Measurements from ENCODE around the gene SCAP.
A peak's percentile ranks its signal among the peaks of the same experiment; 100 is the strongest.
"Not testable (repeated sequence)": the region's sequence is repeated elsewhere in the genome, so short reads cannot be mapped to it uniquely, and the experiment has no call there.

Gene SCAP

DNA sequence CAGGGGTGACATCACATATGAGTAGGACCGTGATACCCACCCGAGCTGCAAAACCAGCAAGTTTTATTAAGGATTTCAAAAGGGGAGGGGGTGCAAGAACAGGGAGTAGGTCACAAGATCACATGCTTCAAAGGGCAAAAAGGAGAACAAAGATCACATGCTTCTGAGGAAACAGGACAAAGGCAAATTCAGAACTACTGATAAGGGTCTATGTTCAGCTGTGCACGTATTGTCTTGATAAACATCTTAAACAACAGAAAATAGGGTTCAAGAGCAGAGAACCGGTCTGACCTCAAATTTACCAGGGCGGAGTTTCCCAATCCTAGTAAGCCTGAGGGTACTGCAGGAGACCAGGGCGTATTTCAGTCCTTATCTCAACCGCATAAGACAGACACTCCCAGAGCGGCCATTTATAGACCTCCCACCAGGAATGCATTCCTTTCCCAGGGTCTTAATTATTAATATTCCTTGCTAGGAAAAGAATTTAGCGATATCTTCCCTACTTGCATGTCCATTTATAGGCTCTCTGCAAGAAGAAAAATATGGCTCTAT lies 16.1 kb downstream of the SCAP start:
- not testable (repeated sequence) for H3K27ac ChIP-seq (ENCODE audit: low read length); H3K36me3 ChIP-seq (ENCODE audit: control insufficient read depth in 2 of 2, insufficient read depth in 2 of 2, low read length in 2 of 2); H3K9me3 ChIP-seq (ENCODE audit: control insufficient read depth in 2 of 2, low read length in 2 of 2); H3K4me3 ChIP-seq (ENCODE audit: low read length in 2 of 2); H3K4me1 ChIP-seq (ENCODE audit: control insufficient read depth, insufficient read depth, low read length); H3K9ac ChIP-seq (ENCODE audit: low read length in 2 of 2); H3K27me3 ChIP-seq (ENCODE audit: control insufficient read depth in 1 of 2, insufficient read depth in 2 of 2, low read length in 2 of 2)

DNA sequence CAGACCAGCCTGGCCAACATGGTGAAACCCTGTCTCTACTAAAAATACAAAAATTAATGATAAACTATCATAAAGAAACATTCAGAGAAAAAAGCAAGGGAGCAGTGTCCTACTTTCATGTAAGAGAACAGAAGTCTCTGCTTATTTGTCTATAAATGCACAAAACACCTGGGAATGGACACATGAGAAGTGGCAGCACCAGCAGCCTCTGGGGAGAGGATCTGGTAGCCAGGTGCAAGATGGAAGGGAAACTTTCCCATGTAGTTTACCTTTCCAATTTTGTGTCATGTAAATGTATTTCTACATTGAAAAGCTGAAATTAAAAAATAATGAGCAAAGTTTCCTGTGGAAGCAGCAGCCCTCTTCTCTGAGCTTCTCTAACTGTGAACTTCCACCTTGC lies 18.8 kb downstream of the SCAP start:
- H3K27ac ChIP-seq (ENCODE audit: low read length), result no peak overlapping the region
- H3K9ac ChIP-seq (ENCODE audit: low read length in 2 of 2), result no peak overlapping the region
- H3K9me3 ChIP-seq (ENCODE audit: control insufficient read depth in 2 of 2, low read length in 2 of 2), result no peaks in the 10 kb centered on the region
- no peak overlapping the region for H3K4me3 ChIP-seq (ENCODE audit: low read length in 2 of 2)
- no peaks in the 10 kb centered on the region for H3K4me1 ChIP-seq (ENCODE audit: control insufficient read depth, insufficient read depth, low read length)
- H3K27me3 ChIP-seq (ENCODE audit: control insufficient read depth in 1 of 2, insufficient read depth in 2 of 2, low read length in 2 of 2), result no peaks in the 10 kb centered on the region
- H3K36me3 ChIP-seq (ENCODE audit: control insufficient read depth in 2 of 2, insufficient read depth in 2 of 2, low read length in 2 of 2), result no peaks in the 10 kb centered on the region

DNA sequence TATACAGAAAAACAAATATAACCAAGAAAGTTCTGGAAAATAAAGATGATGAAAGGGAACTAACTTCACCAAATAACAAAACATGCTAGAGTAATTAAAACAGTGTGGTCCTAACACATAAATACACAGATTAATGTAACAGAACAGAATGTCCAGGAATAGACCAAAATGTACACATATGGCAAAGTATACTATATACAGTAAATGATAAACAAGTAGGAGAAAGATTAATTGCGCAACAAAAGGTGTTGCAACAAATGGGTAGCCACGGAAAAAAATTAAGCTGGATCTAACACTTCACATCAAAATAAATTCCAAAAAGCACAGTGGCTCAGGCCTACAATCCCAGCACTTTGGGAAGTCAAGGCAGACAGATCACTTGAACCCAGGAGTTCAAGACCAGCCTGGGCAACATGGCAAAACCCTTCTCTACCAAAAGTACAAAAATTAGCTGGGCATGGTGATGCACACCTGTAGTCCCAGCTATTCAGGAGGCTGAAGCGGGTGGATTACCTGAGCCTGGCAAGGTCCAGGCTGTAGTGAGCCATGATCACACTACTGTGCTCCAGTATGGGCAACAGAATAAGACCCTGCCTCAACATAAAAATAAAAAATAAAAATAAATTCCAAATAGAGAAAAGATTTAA lies 19.8 kb downstream of the SCAP start:
- H3K4me1 ChIP-seq (ENCODE audit: control insufficient read depth, insufficient read depth, low read length), result no peaks in the 10 kb centered on the region
- no peaks in the 10 kb centered on the region for H3K9me3 ChIP-seq (ENCODE audit: control insufficient read depth in 2 of 2, low read length in 2 of 2)
- H3K9ac ChIP-seq (ENCODE audit: low read length in 2 of 2), result no peak overlapping the region
- no peak overlapping the region for H3K27ac ChIP-seq (ENCODE audit: low read length)
- H3K4me3 ChIP-seq (ENCODE audit: low read length in 2 of 2), result no peak overlapping the region
- no peaks in the 10 kb centered on the region for H3K36me3 ChIP-seq (ENCODE audit: control insufficient read depth in 2 of 2, insufficient read depth in 2 of 2, low read length in 2 of 2)
- no peaks in the 10 kb centered on the region for H3K27me3 ChIP-seq (ENCODE audit: control insufficient read depth in 1 of 2, insufficient read depth in 2 of 2, low read length in 2 of 2)

DNA sequence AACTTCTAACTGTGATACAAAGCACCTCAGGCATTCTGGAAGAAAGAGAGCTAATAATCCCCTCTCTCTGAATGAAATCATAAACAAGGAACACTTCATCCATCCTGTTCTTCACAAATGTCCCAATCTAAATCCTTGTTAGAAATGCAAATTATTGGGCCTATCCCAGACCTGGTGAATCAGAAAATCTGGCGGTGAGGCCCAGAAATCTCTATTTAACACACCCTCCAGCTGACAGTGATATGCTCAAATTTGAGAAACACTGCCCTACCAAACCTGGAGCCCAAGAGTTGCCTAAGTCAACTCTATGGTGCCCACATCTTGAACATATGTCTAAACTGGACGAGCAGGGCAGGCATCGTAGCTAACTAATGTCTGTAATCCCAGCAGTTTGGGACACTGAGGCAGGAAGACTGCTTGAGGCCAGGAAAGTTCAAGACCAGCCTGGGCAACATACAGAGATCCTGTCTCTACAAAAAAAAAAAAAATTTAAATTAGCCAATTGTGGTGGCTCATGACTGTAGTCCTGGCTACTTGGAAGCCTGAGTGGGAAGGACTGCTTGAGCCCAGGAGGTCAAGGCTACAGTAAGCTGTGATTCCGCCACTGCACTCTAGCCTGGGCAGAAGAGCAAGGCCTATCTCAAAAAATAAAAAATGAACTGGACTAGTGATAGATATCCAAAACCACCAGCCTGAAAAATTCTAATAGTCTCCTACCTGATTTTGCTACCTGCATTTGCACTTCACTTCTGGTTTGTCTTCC lies 23.1 kb downstream of the SCAP start:
- Histone ChIP-seq H3K4me3 (ENCODE audit: low read length in 2 of 2) (no peak overlapping the region), H3K9ac (ENCODE audit: low read length in 2 of 2) (no peak overlapping the region), H3K36me3 (ENCODE audit: control insufficient read depth in 2 of 2, insufficient read depth in 2 of 2, low read length in 2 of 2) (no peaks in the 10 kb centered on the region), H3K27ac (ENCODE audit: low read length) (no peak overlapping the region), H3K9me3 (ENCODE audit: control insufficient read depth in 2 of 2, low read length in 2 of 2) (peaks cover 0 to 2% of the 10 kb centered on the region in 2 donors), H3K27me3 (ENCODE audit: control insufficient read depth in 1 of 2, insufficient read depth in 2 of 2, low read length in 2 of 2) (no peaks in the 10 kb centered on the region), H3K4me1 (ENCODE audit: control insufficient read depth, insufficient read depth, low read length) (no peaks in the 10 kb centered on the region)

DNA sequence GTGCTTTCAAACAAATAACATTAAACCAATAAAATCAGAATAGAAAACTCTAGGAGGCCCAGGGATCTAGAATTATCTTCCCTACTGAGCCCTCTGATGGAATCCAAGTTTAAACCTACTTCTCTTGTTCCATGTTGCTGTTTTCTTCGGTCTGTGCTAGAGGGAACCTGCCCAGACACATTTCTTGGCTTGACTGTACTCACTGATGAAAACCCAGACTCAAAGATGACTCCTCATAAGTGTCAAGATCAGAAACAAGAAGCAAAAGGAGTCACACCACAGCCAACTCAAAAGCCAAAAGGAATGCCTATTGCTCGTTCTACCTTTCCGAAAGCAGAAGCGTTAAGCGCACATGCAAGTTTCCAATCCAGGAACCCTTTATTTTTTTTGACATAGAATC lies 31.6 kb downstream of the SCAP start:
- peaks cover 10 to 16% of the 10 kb centered on the region in 2 donors for H3K36me3 ChIP-seq (ENCODE audit: control insufficient read depth in 2 of 2, insufficient read depth in 2 of 2, low read length in 2 of 2)
- no peaks in the 10 kb centered on the region for H3K27me3 ChIP-seq (ENCODE audit: control insufficient read depth in 1 of 2, insufficient read depth in 2 of 2, low read length in 2 of 2)
- peaks cover 0 to 2% of the 10 kb centered on the region in 2 donors for H3K9me3 ChIP-seq (ENCODE audit: control insufficient read depth in 2 of 2, low read length in 2 of 2)
- peaks cover 15% of the 10 kb centered on the region for H3K4me1 ChIP-seq (ENCODE audit: control insufficient read depth, insufficient read depth, low read length)
- H3K4me3 ChIP-seq (ENCODE audit: low read length in 2 of 2), result peak overlapping the region in 1 of 2 donors; percentile 1
- H3K9ac ChIP-seq (ENCODE audit: low read length in 2 of 2), result peak overlapping the region in 1 of 2 donors; percentile 46
- H3K27ac ChIP-seq (ENCODE audit: low read length), result peak overlapping the region; percentile 93

DNA sequence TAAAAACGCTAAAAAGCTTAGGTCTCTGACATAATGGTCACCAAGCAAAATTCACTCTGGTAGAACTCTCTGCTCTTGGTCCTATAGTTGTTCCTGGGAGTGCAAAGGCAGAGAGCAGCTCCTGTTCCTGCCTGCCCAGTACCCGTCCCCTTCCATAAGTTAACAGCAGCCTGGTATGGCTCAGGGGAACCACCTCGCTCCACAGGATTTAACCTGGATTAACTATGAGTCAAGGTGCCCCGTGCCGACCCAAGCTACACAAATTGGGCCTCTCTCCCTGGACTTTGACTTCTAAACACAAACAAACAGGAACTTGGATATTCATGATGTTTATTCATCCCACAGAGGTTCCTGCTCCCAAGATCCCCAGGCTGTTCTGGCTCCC lies 32.1 kb downstream of the SCAP start:
- H3K4me1 ChIP-seq (ENCODE audit: control insufficient read depth, insufficient read depth, low read length), result peaks cover 15% of the 10 kb centered on the region
- peak overlapping the region; percentile 4 to 47 for H3K4me3 ChIP-seq (ENCODE audit: low read length in 2 of 2)
- peak overlapping the region; percentile 46 to 69 for H3K9ac ChIP-seq (ENCODE audit: low read length in 2 of 2)
- no peaks in the 10 kb centered on the region for H3K27me3 ChIP-seq (ENCODE audit: control insufficient read depth in 1 of 2, insufficient read depth in 2 of 2, low read length in 2 of 2)
- peaks cover 10 to 16% of the 10 kb centered on the region in 2 donors for H3K36me3 ChIP-seq (ENCODE audit: control insufficient read depth in 2 of 2, insufficient read depth in 2 of 2, low read length in 2 of 2)
- H3K27ac ChIP-seq (ENCODE audit: low read length), result peak overlapping the region; percentile 93
- peaks cover 0 to 2% of the 10 kb centered on the region in 2 donors for H3K9me3 ChIP-seq (ENCODE audit: control insufficient read depth in 2 of 2, low read length in 2 of 2)

- Histone ChIP-seq H3K27me3 (ENCODE audit: control insufficient read depth in 1 of 2, insufficient read depth in 2 of 2, low read length in 2 of 2) (no peaks in the 10 kb centered on the region), H3K4me3 (ENCODE audit: low read length in 2 of 2) (no peak overlapping the region), H3K27ac (ENCODE audit: low read length) (peak overlapping the region; percentile 93), H3K4me1 (ENCODE audit: control insufficient read depth, insufficient read depth, low read length) (peaks cover 15% of the 10 kb centered on the region), H3K9ac (ENCODE audit: low read length in 2 of 2) (no peak overlapping the region), H3K36me3 (ENCODE audit: control insufficient read depth in 2 of 2, insufficient read depth in 2 of 2, low read length in 2 of 2) (peaks cover 13 to 16% of the 10 kb centered on the region in 2 donors), H3K9me3 (ENCODE audit: control insufficient read depth in 2 of 2, low read length in 2 of 2) (no peaks in the 10 kb centered on the region)
Observed at GRCh38 chr3:47441796-47442551, 33.8 kb downstream of the SCAP start.

DNA sequence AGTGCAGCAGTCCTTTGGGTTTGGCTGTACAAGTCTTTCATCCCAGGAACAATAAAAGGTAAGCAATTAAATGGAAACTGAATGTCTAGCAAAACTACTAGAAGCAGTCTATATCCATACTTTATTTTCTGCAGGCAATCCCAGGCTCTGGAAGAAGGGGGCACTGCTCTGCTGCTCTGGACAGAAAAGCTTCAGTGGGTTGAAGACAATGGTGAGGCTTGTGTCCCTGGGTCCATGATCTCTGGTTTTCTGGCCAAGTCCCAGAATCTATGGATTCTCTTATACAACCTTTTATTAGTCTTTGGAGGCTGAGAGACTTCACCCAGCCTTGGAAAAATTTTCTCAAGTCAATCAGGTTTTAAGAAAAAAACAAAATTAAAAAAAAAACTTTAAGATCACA lies 35.6 kb downstream of the SCAP start:
- no peaks in the 10 kb centered on the region for H3K9me3 ChIP-seq (ENCODE audit: control insufficient read depth in 2 of 2, low read length in 2 of 2)
- no peak overlapping the region for H3K9ac ChIP-seq (ENCODE audit: low read length in 2 of 2)
- H3K4me3 ChIP-seq (ENCODE audit: low read length in 2 of 2), result no peak overlapping the region
- peaks cover 13 to 16% of the 10 kb centered on the region in 2 donors for H3K36me3 ChIP-seq (ENCODE audit: control insufficient read depth in 2 of 2, insufficient read depth in 2 of 2, low read length in 2 of 2)
- no peak overlapping the region for H3K27ac ChIP-seq (ENCODE audit: low read length)
- peaks cover 15% of the 10 kb centered on the region for H3K4me1 ChIP-seq (ENCODE audit: control insufficient read depth, insufficient read depth, low read length)
- H3K27me3 ChIP-seq (ENCODE audit: control insufficient read depth in 1 of 2, insufficient read depth in 2 of 2, low read length in 2 of 2), result no peaks in the 10 kb centered on the region

DNA sequence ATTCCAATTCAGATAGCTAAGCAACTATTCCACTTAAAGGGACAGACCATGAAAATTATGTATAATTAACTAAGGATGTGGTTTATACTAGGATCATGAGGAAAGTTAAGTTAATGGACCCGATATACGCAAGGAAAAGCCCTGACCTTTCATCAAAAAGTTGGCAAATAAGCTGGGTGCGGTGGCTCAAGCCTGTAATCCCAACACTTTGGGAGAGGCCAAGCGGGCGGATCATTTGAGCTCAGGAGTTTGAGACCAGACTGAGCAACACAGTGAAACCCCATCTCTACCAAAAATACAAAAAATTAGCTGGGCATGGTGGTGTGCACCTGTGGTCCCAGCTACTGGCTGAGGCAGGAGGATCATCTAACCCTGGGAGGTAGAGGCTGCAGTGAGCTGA lies 39.6 kb downstream of the SCAP start:
- H3K27me3 ChIP-seq (ENCODE audit: control insufficient read depth in 1 of 2, insufficient read depth in 2 of 2, low read length in 2 of 2), result no peaks in the 10 kb centered on the region
- H3K9me3 ChIP-seq (ENCODE audit: control insufficient read depth in 2 of 2, low read length in 2 of 2), result no peaks in the 10 kb centered on the region
- peaks cover 34 to 36% of the 10 kb centered on the region in 2 donors for H3K36me3 ChIP-seq (ENCODE audit: control insufficient read depth in 2 of 2, insufficient read depth in 2 of 2, low read length in 2 of 2)
- H3K27ac ChIP-seq (ENCODE audit: low read length), result no peak overlapping the region
- no peak overlapping the region for H3K9ac ChIP-seq (ENCODE audit: low read length in 2 of 2)
- H3K4me3 ChIP-seq (ENCODE audit: low read length in 2 of 2), result no peak overlapping the region
- H3K4me1 ChIP-seq (ENCODE audit: control insufficient read depth, insufficient read depth, low read length), result no peaks in the 10 kb centered on the region

DNA sequence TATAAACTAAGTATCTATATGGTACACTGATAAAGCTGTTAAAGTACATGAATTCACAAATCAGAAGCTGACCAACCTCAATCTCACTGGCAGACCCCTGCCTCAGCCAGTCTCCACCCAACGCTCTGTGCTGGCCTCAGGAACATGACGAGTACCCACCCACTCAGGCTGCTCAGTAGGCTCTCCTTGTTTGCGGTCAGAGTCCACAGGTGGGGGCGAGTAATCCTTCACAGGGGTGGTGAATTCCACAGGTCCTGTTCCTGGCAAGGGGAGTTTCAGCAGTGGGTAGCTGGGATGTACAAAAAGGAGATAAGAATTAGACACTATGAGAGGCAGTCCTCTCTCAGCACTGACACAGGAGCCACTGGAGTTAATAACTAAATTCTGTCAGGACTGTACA lies 40.9 kb downstream of the SCAP start:
- H3K27me3 ChIP-seq (ENCODE audit: control insufficient read depth in 1 of 2, insufficient read depth in 2 of 2, low read length in 2 of 2), result no peaks in the 10 kb centered on the region
- H3K4me1 ChIP-seq (ENCODE audit: control insufficient read depth, insufficient read depth, low read length), result no peaks in the 10 kb centered on the region
- H3K27ac ChIP-seq (ENCODE audit: low read length), result no peak overlapping the region
- H3K4me3 ChIP-seq (ENCODE audit: low read length in 2 of 2), result no peak overlapping the region
- no peak overlapping the region for H3K9ac ChIP-seq (ENCODE audit: low read length in 2 of 2)
- no peaks in the 10 kb centered on the region for H3K9me3 ChIP-seq (ENCODE audit: control insufficient read depth in 2 of 2, low read length in 2 of 2)
- peaks cover 34 to 39% of the 10 kb centered on the region in 2 donors for H3K36me3 ChIP-seq (ENCODE audit: control insufficient read depth in 2 of 2, insufficient read depth in 2 of 2, low read length in 2 of 2)
